GM12891 (cell line): ENCODE measurements around the gene DTNBP1.

Experiments
- DNase-seq: peaks from one replicate; pipeline ENCODE4 v3.0.0; 2011; ENCODE audit warnings: low spot score; ENCODE audit not compliant: insufficient read length
- FAIRE-seq: peaks from 2 replicates; lab custom pipeline; 2011; peaks lifted over from hg19 to GRCh38; lab: Jason Lieb, UNC
- PAX5 ChIP-seq: IDR thresholded peaks from 2 replicates; pipeline ENCODE4 v1.6.1; 2011; ENCODE audit warnings: low read length, moderate library complexity, mild to moderate bottlenecking; ENCODE audit not compliant: insufficient read depth, severe bottlenecking
- POLR2A ChIP-seq: IDR thresholded peaks from 2 replicates; pipeline ENCODE4 v1.6.1; 2011; ENCODE audit warnings: low read depth, low read length, control low read depth
- POLR2AphosphoS5 ChIP-seq: IDR thresholded peaks from 2 replicates; pipeline ENCODE4 v1.6.1; 2011; ENCODE audit warnings: low read depth, low read length, control low read depth
- POU2F2 ChIP-seq: IDR thresholded peaks from 2 replicates; pipeline ENCODE4 v1.6.1; 2011; ENCODE audit warnings: low read depth, mild to moderate bottlenecking, control low read depth, low read length, moderate library complexity
- SPI1 ChIP-seq: IDR thresholded peaks from 2 replicates; pipeline ENCODE4 v1.6.1; 2011; ENCODE audit warnings: low read depth, low read length, control low read depth
- TAF1 ChIP-seq: IDR thresholded peaks from 2 replicates; pipeline ENCODE4 v1.6.1; 2011; ENCODE audit warnings: low read depth, low read length, control low read depth

The DTNBP1 gene

DNA sequence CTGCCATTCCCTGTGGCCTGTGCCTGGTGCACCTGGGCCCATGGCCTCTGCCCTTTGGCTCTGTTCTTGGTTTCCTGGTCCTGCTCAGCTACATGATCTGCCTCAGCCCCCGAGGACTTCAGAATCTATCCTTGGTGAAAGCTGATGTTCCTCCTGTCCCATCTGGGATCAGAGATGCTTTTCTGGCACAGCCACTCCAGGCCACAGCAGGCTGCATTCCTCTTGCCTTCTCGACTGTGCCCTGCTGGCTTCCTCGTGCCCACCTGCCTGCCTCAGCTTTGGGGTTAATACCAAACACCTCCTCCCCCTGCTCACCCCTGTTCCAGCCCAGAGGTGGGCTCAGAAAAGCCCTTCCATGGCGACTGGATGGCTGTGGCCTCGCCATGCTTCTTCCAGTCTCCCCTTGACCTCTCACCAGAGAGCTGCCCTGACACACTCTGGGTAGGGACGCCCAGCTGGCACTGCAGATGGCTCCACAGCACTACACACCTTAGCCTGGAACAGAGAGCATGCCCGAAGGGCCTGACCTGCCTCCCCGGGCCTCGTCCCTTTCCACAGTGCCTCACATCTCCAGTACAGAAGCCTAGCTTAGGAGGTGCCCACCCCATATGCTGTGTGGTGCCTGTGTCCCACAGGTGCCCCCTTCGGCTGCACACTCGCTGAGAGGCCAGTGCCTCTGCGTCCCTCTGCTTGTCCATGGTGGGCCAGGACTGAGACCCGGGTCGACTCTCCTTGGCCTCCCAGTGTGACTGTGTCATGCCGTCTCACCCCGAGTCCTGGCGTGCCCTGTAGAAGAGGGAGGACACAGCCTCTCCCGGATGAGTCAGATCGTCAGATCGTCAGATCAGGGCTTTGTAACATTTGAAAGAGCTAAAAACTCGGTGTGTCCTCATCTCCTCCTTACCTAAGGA is 148.8 kb downstream of the DTNBP1 start:
- TF ChIP-seq POLR2A (no peak), SPI1 (no peak), POLR2AphosphoS5 (no peak), TAF1 (no peak), PAX5 (no peak), POU2F2 (no peak)
- no peak for FAIRE-seq
- DNase-seq = no peak

DNA sequence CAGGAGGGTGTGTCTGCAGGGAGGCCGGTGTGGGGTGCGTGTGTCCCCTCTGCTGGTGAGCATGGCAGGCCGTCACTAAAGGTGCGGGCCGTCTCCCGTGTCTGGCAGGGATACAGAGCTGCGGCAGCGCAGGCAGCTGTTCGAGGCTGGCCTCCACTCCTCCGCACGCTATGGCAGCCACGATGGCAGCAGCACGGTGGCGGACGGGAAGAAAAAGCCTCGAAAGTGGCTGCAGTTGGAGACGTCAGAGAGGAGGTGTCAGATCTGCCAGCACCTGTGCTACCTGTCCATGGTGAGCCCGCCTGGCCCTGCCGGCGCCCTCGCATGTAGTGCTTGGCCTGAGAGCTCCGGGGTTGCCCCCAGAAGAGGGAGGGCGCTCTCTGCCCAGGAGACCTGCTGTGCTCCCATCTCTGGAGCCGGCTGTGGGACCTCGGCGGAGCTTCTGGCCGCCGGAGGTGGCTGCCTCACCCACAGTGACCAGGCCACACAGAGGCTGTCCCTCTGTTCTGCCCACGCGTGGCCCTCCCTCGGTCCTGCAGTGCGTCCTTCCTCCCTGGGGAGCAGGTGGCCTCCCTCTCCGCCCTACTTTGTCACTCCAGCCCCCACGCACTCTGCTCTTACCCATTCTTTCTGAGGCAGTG is 149.6 kb downstream of the DTNBP1 start:
- FAIRE-seq (no peak), DNase-seq (no peak)
- TF ChIP-seq POU2F2 = no peak
- TF ChIP-seq POLR2AphosphoS5 = no peak
- TF ChIP-seq POLR2A = no peak
- no peak for TF ChIP-seq PAX5
- no peak for TF ChIP-seq SPI1
- no peak for TF ChIP-seq TAF1

- no peak for DNase-seq
- no peak for FAIRE-seq
- TF ChIP-seq POLR2AphosphoS5 = no peak
- TF ChIP-seq SPI1 = no peak
- no peak for TF ChIP-seq POLR2A
- no peak for TF ChIP-seq PAX5
- no peak for TF ChIP-seq POU2F2
- TF ChIP-seq TAF1 = no peak
These were observed 150.1 kb downstream of the DTNBP1 start for GRCh38 chr6:15512721-15513120.

GRCh38 chr6:15512126-15512525 is 150.7 kb downstream of the DTNBP1 start:
- DNase-seq (no peak), FAIRE-seq (no peak)

DNA sequence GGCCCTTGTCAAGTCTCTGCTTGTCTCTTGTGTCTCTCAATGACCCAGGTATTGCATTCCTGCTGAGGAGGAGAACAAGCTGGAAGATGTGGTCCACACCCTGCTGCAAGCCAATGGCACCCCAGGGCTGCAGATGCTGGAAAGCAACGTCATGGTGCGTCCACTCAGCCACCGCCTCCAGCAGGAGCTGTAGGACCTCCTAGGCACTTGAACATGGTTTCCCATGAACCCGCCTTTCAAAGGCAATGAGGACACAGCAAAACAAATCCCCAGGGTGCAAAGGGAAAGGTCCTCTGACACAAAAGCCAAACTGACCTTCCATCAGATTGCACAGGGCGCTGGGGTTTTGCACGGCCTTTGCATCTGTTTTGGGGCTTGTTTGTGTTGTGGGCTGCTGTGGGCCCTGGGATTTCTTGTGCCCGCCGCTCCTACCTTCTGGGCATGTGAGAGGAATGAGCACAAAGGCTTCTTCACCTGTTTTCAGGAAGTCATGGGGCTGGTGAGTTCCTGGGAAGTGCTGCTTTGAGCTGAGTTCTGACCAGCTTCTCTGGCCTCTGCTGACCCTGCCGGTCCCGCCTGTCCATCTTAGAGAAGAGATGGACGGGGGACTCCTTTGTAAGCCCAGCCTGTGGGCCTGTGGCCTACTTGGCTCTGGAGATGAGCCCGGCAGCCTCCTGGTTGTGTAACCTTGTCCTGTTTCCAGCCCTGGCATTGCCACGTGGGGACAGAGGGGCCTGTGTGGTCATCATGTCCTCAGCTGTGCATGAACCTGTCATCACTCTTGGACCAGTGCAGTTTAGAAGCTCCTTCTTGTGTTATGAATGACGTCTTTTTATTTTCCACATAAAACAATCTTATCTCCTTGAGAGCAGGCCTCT is 151.3 kb downstream of the DTNBP1 start:
- no peak for FAIRE-seq
- TF ChIP-seq POLR2A (no peak), TAF1 (no peak), PAX5 (no peak), POU2F2 (no peak)
- no peak for DNase-seq

More at GRCh38 chr6:15512126-15512525, 150.7 kb downstream of the DTNBP1 start:
- TF ChIP-seq PAX5 (no peak), POLR2A (no peak; the same call in 1 of the 2 replicates), TAF1 (no peak), POU2F2 (no peak), POLR2AphosphoS5 (no peak), SPI1 (no peak)

DNA sequence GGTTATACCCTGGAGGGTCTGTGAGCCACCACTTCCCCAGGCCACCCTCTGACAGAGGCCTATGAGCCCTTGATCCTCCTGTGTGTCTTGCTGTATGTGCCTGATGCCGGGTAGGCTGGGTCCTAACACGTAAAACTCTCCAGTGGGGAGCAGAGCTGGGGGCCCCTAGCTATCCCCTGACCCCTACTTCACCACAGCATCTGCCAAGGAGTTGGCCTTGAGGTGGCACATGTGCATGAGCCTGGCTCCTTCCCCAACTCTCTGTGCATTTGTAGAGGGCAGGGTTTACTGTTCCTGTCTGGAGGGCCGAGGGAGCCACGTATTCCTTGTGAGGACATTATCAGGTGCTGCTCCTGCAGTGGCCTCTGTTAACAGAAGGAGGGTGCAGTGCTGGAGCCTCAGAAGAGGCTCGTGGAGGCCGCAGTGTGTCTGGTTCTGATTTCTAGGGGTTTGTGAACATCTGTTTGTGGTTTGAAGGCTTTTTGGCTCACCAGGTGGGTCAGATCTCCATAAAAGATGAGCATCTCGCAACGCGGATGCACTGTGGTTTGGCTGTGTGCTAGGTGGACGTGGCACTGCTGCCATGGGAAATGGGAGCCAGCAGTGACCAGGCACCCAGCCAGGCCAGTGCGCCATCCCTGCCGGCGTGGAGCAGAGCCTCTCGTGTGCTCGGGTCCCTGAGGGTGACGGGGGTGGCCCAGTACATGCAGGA is 152.1 kb downstream of the DTNBP1 start:
- FAIRE-seq = no peak
- TF ChIP-seq POU2F2 (no peak), TAF1 (no peak), POLR2A (no peak), POLR2AphosphoS5 (no peak), PAX5 (no peak)
- no peak for DNase-seq

DNA sequence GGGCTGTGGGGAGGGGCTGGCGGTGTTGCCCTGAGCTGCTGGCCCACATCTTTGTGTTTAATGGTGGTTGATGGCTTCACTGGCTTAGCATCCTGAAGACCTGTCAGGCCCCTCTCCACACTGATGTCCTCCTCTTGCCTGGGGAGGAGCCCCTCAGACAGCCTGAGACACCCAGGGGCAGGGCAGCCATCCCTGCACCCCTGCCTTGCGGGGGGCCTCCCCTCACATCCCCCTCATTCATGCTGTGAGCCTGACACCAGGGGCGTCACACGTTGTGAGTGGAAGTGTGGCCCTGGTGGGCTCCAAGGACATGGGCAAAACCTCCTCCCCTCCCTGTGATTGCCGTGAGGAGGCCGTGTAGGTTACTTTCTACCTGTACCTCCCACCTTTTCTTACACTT is 152.7 kb downstream of the DTNBP1 start:
- TF ChIP-seq POU2F2 = no peak
- no peak for TF ChIP-seq TAF1
- TF ChIP-seq POLR2AphosphoS5 = no peak
- TF ChIP-seq SPI1 = no peak
- TF ChIP-seq POLR2A = no peak
- TF ChIP-seq PAX5 = no peak
- FAIRE-seq = no peak
- DNase-seq = no peak

DNA sequence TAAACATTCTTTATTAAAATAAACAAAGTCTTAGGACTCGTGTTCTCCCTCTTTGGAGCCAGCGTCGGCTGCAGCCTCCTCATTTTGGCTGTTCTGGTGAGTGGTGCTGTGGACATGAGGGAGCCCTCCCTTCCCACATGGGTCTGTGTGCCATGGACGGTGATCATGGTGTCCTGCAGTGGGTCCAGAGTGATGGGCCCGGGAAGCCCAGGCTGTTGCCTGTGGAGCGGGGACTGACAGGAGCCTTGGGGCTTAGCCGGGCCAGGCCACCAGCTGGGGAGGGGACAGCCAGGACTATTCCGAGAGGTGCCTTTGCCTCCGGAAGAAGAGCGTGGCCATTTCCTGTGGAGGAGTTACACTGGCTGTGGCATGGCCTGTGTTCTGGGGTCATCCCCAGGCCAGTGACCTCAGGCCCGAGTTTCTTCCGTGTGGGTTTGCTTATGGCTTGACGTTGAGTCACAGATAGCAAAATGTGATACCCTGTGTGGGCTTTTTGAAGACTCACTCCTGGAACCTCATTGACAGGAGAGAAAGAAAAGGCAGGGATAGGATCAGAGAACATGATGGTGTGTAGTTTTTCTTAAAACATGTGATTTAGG is 153.4 kb downstream of the DTNBP1 start:
- DNase-seq (no peak), FAIRE-seq (no peak)
- TF ChIP-seq POLR2AphosphoS5 = no peak
- no peak for TF ChIP-seq PAX5
- TF ChIP-seq POU2F2 = no peak
- TF ChIP-seq SPI1 = no peak
- TF ChIP-seq TAF1 = no peak
- TF ChIP-seq POLR2A = no peak
